HL-60 (cell line): Measurements from ENCODE around the gene VSNL1.

Experiments
- DNase-seq, 2 experiments: peaks; one replicate each; pipeline ENCODE4 v3.0.0-alpha.2; 2010 to 2020; ENCODE audit warnings: low read depth in 1 of 2, low spot score in 1 of 2
- H3K27ac ChIP-seq: fragments of 250-450 bp; sonication (Bioruptor Pico); replicated peaks from 2 replicates; pipeline ENCODE4 v1.5.1; 2020; ENCODE audit warnings: mild to moderate bottlenecking, moderate library complexity
- H3K27me3 ChIP-seq: fragments of 250-450 bp; sonication (Bioruptor Pico); 2 replicates; pipeline ENCODE4 v1.5.1; 2021; ENCODE audit warnings: mild to moderate bottlenecking, moderate library complexity; ENCODE audit not compliant: insufficient read depth, poor library complexity, severe bottlenecking
- H3K4me3 ChIP-seq: replicated peaks from 2 replicates; pipeline ENCODE4 v1.5.1; 2011; ENCODE audit warnings: mild to moderate bottlenecking, control low read depth, low read length; ENCODE audit not compliant: insufficient read depth
- CTCF ChIP-seq: IDR thresholded peaks from one replicate; pipeline ENCODE4 v1.5.1; 2011; ENCODE audit warnings: low read length, control low read depth, inconsistent platforms; ENCODE audit not compliant: insufficient read depth
- GABPA ChIP-seq: IDR thresholded peaks from 2 replicates; pipeline ENCODE4 v1.6.1; 2012; ENCODE audit warnings: low read depth
- POLR2AphosphoS5 ChIP-seq: IDR thresholded peaks from 2 replicates; pipeline ENCODE4 v1.6.1; 2012; ENCODE audit warnings: low read depth
- REST ChIP-seq: IDR thresholded peaks from 2 replicates; pipeline ENCODE4 v1.6.1; 2012; ENCODE audit warnings: low read depth; ENCODE audit not compliant: insufficient replicate concordance
- SPI1 ChIP-seq: IDR thresholded peaks from 2 replicates; pipeline ENCODE4 v1.6.1; 2012; ENCODE audit warnings: low read depth, mild to moderate bottlenecking, borderline replicate concordance

Gene VSNL1

GRCh38 chr2:17584689-17585088, 44.2 kb downstream of the VSNL1 start:
- TF ChIP-seq GABPA = no peak
- TF ChIP-seq SPI1 = no peak
- TF ChIP-seq POLR2AphosphoS5 = no peak
- TF ChIP-seq CTCF = no peak
- TF ChIP-seq REST = no peak
- Histone ChIP-seq H3K4me3 (no peak overlapping the region), H3K27ac (no peak overlapping the region), H3K27me3 (no peaks in the 10 kb centered on the region)
- DNase-seq = no peak

- DNase-seq = no peak
- Histone ChIP-seq H3K27ac (no peak overlapping the region), H3K4me3 (no peak overlapping the region), H3K27me3 (no peaks in the 10 kb centered on the region)
- no peak for TF ChIP-seq REST
Observed at GRCh38 chr2:17587469-17587868, 47.0 kb downstream of the VSNL1 start.

- TF ChIP-seq POLR2AphosphoS5 (no peak), SPI1 (no peak), REST (no peak), GABPA (no peak), CTCF (no peak)
- no peaks in the 10 kb centered on the region for H3K27me3 ChIP-seq
- H3K27ac ChIP-seq = no peak overlapping the region
- H3K4me3 ChIP-seq = no peak overlapping the region
- DNase-seq = no peak
Observed at GRCh38 chr2:17588031-17588430, 47.5 kb downstream of the VSNL1 start.
